ENCODE data around the gene TFAP2B. TPM values are rescaled to one million over a fixed set of nuclear protein-coding genes. Genes with fewer than 3 reads are reported as not detected.

The TFAP2B gene
- total RNA-seq (not detected), polyA plus RNA-seq (not detected)

DNA sequence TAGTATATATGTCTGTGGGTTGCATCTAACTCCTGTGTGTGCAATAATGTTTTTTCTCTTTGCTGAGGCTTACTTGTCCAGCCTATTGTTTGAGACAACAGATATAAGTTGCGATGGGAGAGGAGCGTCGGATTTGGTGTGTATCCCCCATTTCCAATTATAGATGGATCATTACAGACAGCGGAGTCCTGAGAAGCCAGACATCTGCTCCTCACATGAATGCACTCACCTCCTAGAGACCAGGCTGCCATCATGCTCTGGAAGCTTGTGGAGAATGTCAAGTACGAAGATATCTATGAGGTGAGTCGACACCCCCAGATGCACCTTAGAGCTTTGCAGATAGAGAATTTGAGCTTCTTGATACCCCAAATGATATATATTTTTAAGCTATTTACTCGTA is at the start of gene TFAP2B:
TSS of gene TFAP2B (plus strand) at position 199 of the 400 bp plus-strand sequence. CDS start at position 220, 21 bp downstream.
- Mint-ChIP-seq H3K27ac (peak within 1 kb of the TSS in 1 of 3 donors; percentile 39), H3K36me3 (no peaks in the 10 kb centered on the region), H3K9me3 (peaks cover 0 to 7% (median 0%) of the 10 kb centered on the region in 7 donors), H3K27me3 (peaks cover 86% of the 10 kb centered on the region), H3K4me3 (peak within 1 kb of the TSS in 1 of 4 donors; percentile 38), H3K4me1 (peaks cover 5 to 24% (median 9%) of the 10 kb centered on the region in 4 donors)
- Histone ChIP-seq H3K4me3 (ENCODE audit: low read depth, low read length) (no peak within 1 kb of the TSS), H3K9me3 (ENCODE audit: control insufficient read depth in 2 of 2, low read length in 2 of 2) (no peaks in the 10 kb centered on the region), H3K27ac (ENCODE audit: insufficient read depth, low read length, poor library complexity, severe bottlenecking) (no peak within 1 kb of the TSS), H3K36me3 (ENCODE audit: control insufficient read depth, insufficient read depth, low read length) (no peaks in the 10 kb centered on the region), H3K4me1 (ENCODE audit: control insufficient read depth, insufficient read depth, low read length, poor library complexity, severe bottlenecking) (no peaks in the 10 kb centered on the region), H3K27me3 (ENCODE audit: control insufficient read depth, insufficient read depth, low read length) (peaks cover 58% of the 10 kb centered on the region)
- no peak for ATAC-seq (ENCODE audit: low read depth in 2 of 2)
- DNase-seq, result no peak

GRCh38 chr6:50778696-50779095 is 40.0 kb upstream of the TFAP2B start:
- no peaks in the 10 kb centered on the region for H3K27me3 Mint-ChIP-seq
- H3K27ac ChIP-seq (ENCODE audit: insufficient read depth, low read length, poor library complexity, severe bottlenecking), result no peak overlapping the region
- no peaks in the 10 kb centered on the region for H3K36me3 Mint-ChIP-seq
- peaks cover 0 to 4% (median 2%) of the 10 kb centered on the region in 7 donors for H3K9me3 Mint-ChIP-seq
- no peak overlapping the region for H3K4me3 ChIP-seq (ENCODE audit: low read depth, low read length)
- no peak overlapping the region for H3K27ac Mint-ChIP-seq
- no peaks in the 10 kb centered on the region for H3K36me3 ChIP-seq (ENCODE audit: control insufficient read depth, insufficient read depth, low read length)
- DNase-seq (no peak), ATAC-seq (ENCODE audit: low read depth in 2 of 2) (no peak)
- H3K9me3 ChIP-seq (ENCODE audit: control insufficient read depth in 2 of 2, low read length in 2 of 2), result no peaks in the 10 kb centered on the region
- no peak overlapping the region for H3K4me3 Mint-ChIP-seq
- H3K27me3 ChIP-seq (ENCODE audit: control insufficient read depth, insufficient read depth, low read length), result no peaks in the 10 kb centered on the region
- H3K4me1 Mint-ChIP-seq, result no peaks in the 10 kb centered on the region
- H3K4me1 ChIP-seq (ENCODE audit: control insufficient read depth, insufficient read depth, low read length, poor library complexity, severe bottlenecking), result no peaks in the 10 kb centered on the region

- peaks cover 0 to 4% (median 2%) of the 10 kb centered on the region in 7 donors for H3K9me3 Mint-ChIP-seq
- DNase-seq (no peak), ATAC-seq (ENCODE audit: low read depth in 2 of 2) (no peak)
- no peaks in the 10 kb centered on the region for H3K36me3 ChIP-seq (ENCODE audit: control insufficient read depth, insufficient read depth, low read length)
- H3K4me3 ChIP-seq (ENCODE audit: low read depth, low read length), result no peak overlapping the region
- H3K27ac ChIP-seq (ENCODE audit: insufficient read depth, low read length, poor library complexity, severe bottlenecking), result no peak overlapping the region
- H3K27me3 Mint-ChIP-seq, result no peaks in the 10 kb centered on the region
- H3K27ac Mint-ChIP-seq, result no peak overlapping the region
- H3K4me3 Mint-ChIP-seq, result no peak overlapping the region
- no peaks in the 10 kb centered on the region for H3K4me1 Mint-ChIP-seq
- H3K4me1 ChIP-seq (ENCODE audit: control insufficient read depth, insufficient read depth, low read length, poor library complexity, severe bottlenecking), result no peaks in the 10 kb centered on the region
- H3K27me3 ChIP-seq (ENCODE audit: control insufficient read depth, insufficient read depth, low read length), result no peaks in the 10 kb centered on the region
- H3K9me3 ChIP-seq (ENCODE audit: control insufficient read depth in 2 of 2, low read length in 2 of 2), result no peaks in the 10 kb centered on the region
- H3K36me3 Mint-ChIP-seq, result no peaks in the 10 kb centered on the region
Observed at GRCh38 chr6:50780382-50780781, 38.3 kb upstream of the TFAP2B start.

DNA sequence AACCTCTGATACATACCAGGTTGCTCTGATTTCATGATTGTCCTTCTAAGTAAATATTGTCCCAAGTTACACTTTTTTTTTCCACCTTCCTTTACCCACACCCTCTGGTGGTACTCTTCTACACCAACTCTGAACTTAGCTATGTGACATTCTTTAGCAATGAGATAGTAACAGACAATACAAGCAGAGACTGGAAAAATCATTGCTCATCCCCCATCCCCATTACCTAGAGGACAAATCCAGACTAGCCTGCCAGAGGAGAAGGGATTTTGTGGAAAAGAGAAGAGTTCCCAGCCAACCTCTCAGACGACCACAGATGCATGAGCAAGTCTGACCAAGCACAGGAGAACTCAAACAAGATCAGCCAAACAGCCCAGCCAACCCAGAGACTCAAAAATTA is 32.8 kb upstream of the TFAP2B start:
- H3K9me3 Mint-ChIP-seq, result peaks cover 0 to 6% (median 0%) of the 10 kb centered on the region in 7 donors
- ATAC-seq (ENCODE audit: low read depth in 2 of 2) (no peak), DNase-seq (no peak)
- H3K4me1 Mint-ChIP-seq, result no peaks in the 10 kb centered on the region
- H3K4me3 Mint-ChIP-seq, result no peak overlapping the region
- no peaks in the 10 kb centered on the region for H3K36me3 ChIP-seq (ENCODE audit: control insufficient read depth, insufficient read depth, low read length)
- no peak overlapping the region for H3K27ac Mint-ChIP-seq
- H3K9me3 ChIP-seq (ENCODE audit: control insufficient read depth in 2 of 2, low read length in 2 of 2), result no peaks in the 10 kb centered on the region
- no peaks in the 10 kb centered on the region for H3K27me3 Mint-ChIP-seq
- no peaks in the 10 kb centered on the region for H3K4me1 ChIP-seq (ENCODE audit: control insufficient read depth, insufficient read depth, low read length, poor library complexity, severe bottlenecking)
- H3K4me3 ChIP-seq (ENCODE audit: low read depth, low read length), result no peak overlapping the region
- H3K36me3 Mint-ChIP-seq, result no peaks in the 10 kb centered on the region
- no peak overlapping the region for H3K27ac ChIP-seq (ENCODE audit: insufficient read depth, low read length, poor library complexity, severe bottlenecking)
- peaks cover 2% of the 10 kb centered on the region for H3K27me3 ChIP-seq (ENCODE audit: control insufficient read depth, insufficient read depth, low read length)

DNA sequence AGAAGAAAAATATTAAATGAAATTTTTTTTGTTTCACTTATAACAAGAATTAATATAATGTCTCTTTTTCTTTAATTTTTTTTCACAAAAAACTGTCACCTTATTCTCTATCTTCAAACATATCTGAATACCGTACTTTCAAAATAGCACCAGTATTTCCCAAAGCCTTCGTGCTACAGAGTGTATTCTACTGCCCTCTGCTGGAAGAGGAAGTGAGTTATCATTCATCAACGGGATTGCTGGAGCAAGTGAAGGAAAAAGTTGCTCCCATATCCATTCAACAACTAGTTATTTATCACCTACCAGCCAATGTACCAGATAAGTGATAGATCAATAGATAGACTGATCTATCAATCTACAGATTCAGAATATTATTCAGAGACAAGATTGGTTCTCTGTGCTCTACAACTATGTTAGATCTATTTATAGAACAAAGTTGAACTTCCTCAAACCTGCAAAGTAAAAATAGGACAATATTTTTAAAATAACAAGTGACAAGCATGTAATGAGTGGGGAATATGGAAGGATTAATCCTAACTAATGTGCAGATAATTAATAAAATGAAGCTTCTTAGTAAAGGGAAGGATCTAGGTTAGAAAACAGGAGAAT is 26.7 kb upstream of the TFAP2B start:
- H3K4me1 Mint-ChIP-seq, result no peaks in the 10 kb centered on the region
- no peak overlapping the region for H3K4me3 Mint-ChIP-seq
- Histone ChIP-seq H3K36me3 (ENCODE audit: control insufficient read depth, insufficient read depth, low read length) (no peaks in the 10 kb centered on the region), H3K4me3 (ENCODE audit: low read depth, low read length) (no peak overlapping the region), H3K27me3 (ENCODE audit: control insufficient read depth, insufficient read depth, low read length) (peaks cover 2% of the 10 kb centered on the region), H3K27ac (ENCODE audit: insufficient read depth, low read length, poor library complexity, severe bottlenecking) (no peak overlapping the region), H3K4me1 (ENCODE audit: control insufficient read depth, insufficient read depth, low read length, poor library complexity, severe bottlenecking) (no peaks in the 10 kb centered on the region), H3K9me3 (ENCODE audit: control insufficient read depth in 2 of 2, low read length in 2 of 2) (no peaks in the 10 kb centered on the region)
- H3K9me3 Mint-ChIP-seq, result peaks cover 0 to 4% (median 0%) of the 10 kb centered on the region in 7 donors
- H3K27me3 Mint-ChIP-seq, result no peaks in the 10 kb centered on the region
- DNase-seq, result peak in 1 of 3 donors; percentile 20
- H3K27ac Mint-ChIP-seq, result no peak overlapping the region
- H3K36me3 Mint-ChIP-seq, result no peaks in the 10 kb centered on the region
- ATAC-seq (ENCODE audit: low read depth in 2 of 2), result no peak

- H3K27me3 Mint-ChIP-seq, result no peaks in the 10 kb centered on the region
Observed at GRCh38 chr6:50792771-50793170, 25.9 kb upstream of the TFAP2B start.

GRCh38 chr6:50795574-50795973 is 23.1 kb upstream of the TFAP2B start:
- no peaks in the 10 kb centered on the region for H3K36me3 Mint-ChIP-seq
- no peak overlapping the region for H3K27ac Mint-ChIP-seq
- peaks cover 0 to 5% (median 0%) of the 10 kb centered on the region in 7 donors for H3K9me3 Mint-ChIP-seq
- no peak for DNase-seq
- H3K4me3 Mint-ChIP-seq, result no peak overlapping the region
- Histone ChIP-seq H3K27me3 (ENCODE audit: control insufficient read depth, insufficient read depth, low read length) (no peaks in the 10 kb centered on the region), H3K4me3 (ENCODE audit: low read depth, low read length) (no peak overlapping the region), H3K4me1 (ENCODE audit: control insufficient read depth, insufficient read depth, low read length, poor library complexity, severe bottlenecking) (no peaks in the 10 kb centered on the region), H3K36me3 (ENCODE audit: control insufficient read depth, insufficient read depth, low read length) (no peaks in the 10 kb centered on the region), H3K9me3 (ENCODE audit: control insufficient read depth in 2 of 2, low read length in 2 of 2) (no peaks in the 10 kb centered on the region), H3K27ac (ENCODE audit: insufficient read depth, low read length, poor library complexity, severe bottlenecking) (no peak overlapping the region)
- H3K27me3 Mint-ChIP-seq, result no peaks in the 10 kb centered on the region
- no peak for ATAC-seq (ENCODE audit: low read depth in 2 of 2)
- H3K4me1 Mint-ChIP-seq, result no peaks in the 10 kb centered on the region

More at GRCh38 chr6:50792771-50793170, 25.9 kb upstream of the TFAP2B start:
- no peak overlapping the region for H3K27ac Mint-ChIP-seq
- Histone ChIP-seq H3K4me3 (ENCODE audit: low read depth, low read length) (no peak overlapping the region), H3K36me3 (ENCODE audit: control insufficient read depth, insufficient read depth, low read length) (no peaks in the 10 kb centered on the region), H3K9me3 (ENCODE audit: control insufficient read depth in 2 of 2, low read length in 2 of 2) (no peaks in the 10 kb centered on the region), H3K27me3 (ENCODE audit: control insufficient read depth, insufficient read depth, low read length) (no peaks in the 10 kb centered on the region), H3K4me1 (ENCODE audit: control insufficient read depth, insufficient read depth, low read length, poor library complexity, severe bottlenecking) (no peaks in the 10 kb centered on the region), H3K27ac (ENCODE audit: insufficient read depth, low read length, poor library complexity, severe bottlenecking) (no peak overlapping the region)
- H3K4me1 Mint-ChIP-seq, result no peaks in the 10 kb centered on the region
- no peak overlapping the region for H3K4me3 Mint-ChIP-seq
- DNase-seq (no peak), ATAC-seq (ENCODE audit: low read depth in 2 of 2) (no peak)
- H3K36me3 Mint-ChIP-seq, result no peaks in the 10 kb centered on the region
- peaks cover 0 to 4% (median 2%) of the 10 kb centered on the region in 7 donors for H3K9me3 Mint-ChIP-seq

DNA sequence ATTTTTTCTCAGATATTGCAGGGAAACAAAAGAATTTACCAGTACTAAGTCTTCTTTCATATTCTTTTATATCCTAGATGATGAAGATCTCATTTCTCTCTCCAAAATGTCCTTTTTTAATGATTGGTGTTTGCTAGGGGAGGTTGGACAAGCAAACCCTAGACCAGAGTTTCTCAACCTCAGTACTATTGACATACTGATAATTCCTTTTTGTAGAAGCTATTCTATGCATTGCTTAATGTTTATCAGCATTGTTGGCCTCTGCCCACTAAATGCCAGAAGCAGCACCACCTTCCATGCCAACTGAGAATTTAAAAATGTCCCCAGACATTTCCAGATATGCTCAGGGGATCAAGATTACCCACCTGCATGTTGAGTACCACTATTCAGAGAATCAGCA is 14.4 kb upstream of the TFAP2B start:
- Histone ChIP-seq H3K9me3 (ENCODE audit: control insufficient read depth in 2 of 2, low read length in 2 of 2) (no peaks in the 10 kb centered on the region), H3K27ac (ENCODE audit: insufficient read depth, low read length, poor library complexity, severe bottlenecking) (no peak overlapping the region), H3K4me1 (ENCODE audit: control insufficient read depth, insufficient read depth, low read length, poor library complexity, severe bottlenecking) (no peaks in the 10 kb centered on the region), H3K4me3 (ENCODE audit: low read depth, low read length) (no peak overlapping the region), H3K27me3 (ENCODE audit: control insufficient read depth, insufficient read depth, low read length) (no peaks in the 10 kb centered on the region), H3K36me3 (ENCODE audit: control insufficient read depth, insufficient read depth, low read length) (no peaks in the 10 kb centered on the region)
- DNase-seq (no peak), ATAC-seq (ENCODE audit: low read depth in 2 of 2) (no peak)
- Mint-ChIP-seq H3K27ac (no peak overlapping the region), H3K4me3 (no peak overlapping the region), H3K27me3 (no peaks in the 10 kb centered on the region), H3K36me3 (no peaks in the 10 kb centered on the region), H3K9me3 (peaks cover 0 to 7% (median 0%) of the 10 kb centered on the region in 7 donors), H3K4me1 (no peaks in the 10 kb centered on the region)

All from CD4-positive, CD25-positive, alpha-beta regulatory T cell (primary cell).